ENCODE results near the gene LOC101059915.

Gene LOC101059915

DNA sequence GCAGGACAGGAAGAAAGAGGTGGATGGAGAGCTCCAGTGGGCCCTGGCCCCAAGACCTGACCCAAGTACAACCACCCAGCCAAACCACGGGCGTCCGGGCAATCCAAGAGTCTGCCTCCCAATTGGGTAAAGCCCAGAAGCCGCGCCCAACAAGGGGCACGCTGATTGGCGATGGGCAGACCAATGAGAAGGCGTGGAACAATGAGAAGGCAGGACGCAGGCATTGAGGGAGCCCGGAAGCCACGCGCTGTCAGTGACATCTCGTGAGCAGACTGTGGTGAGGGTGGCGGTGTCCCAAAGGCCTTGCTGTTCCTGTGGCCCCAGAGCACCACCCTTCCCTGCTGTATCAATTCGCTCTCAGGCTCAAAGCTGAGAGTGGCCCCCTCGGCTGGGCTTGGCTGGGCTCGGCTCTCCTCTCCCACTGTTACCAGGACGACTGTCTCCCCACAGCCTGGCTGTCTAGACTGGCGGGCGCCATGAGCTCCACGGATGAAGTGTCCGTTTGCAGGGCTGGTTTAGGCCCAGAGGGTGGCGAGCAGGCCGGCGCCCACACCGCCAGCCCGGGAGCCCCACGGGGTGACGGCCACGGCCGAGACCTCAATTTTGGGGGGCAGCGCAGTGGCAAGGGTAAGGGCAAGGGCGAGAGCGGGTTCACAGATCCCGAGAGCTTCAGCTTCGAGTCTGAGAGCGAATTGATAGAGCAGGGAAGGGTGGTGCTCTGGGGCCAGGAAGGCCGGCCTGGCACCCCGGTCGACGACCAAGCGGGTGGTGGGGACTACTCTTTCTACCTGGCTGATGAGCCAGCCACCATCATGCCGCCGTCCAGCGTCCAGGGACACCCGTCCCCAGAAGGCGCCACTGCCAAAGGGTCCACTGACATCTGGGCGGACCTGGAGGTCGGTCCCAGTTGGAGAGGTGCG, at the start of gene LOC101059915:
Gene LOC101059915 (plus strand): TSS at position 219 of the 920 bp plus-strand sequence.
- H3K4me3 ChIP-seq (ENCODE audit: low read depth in 1 of 3, low read length in 3 of 3), result no peak within 1 kb of the TSS
- no peak for DNase-seq (ENCODE audit: low spot score)

GRCh38 chrX:71617742-71618141, 49.6 kb upstream of the LOC101059915 start:
- Histone ChIP-seq H3K4me1 (ENCODE audit: control insufficient read depth in 4 of 4, insufficient read depth in 4 of 4, low read length in 3 of 4) (peaks cover 0 to 10% (median 1%) of the 10 kb centered on the region in 4 donors), H3K27me3 (ENCODE audit: control insufficient read depth in 4 of 4, insufficient read depth in 4 of 4, low read length in 3 of 4) (no peaks in the 10 kb centered on the region), H3K27ac (ENCODE audit: low read depth in 1 of 2, low read length in 2 of 2) (no peak overlapping the region), H3K9me3 (ENCODE audit: control insufficient read depth in 4 of 4, low read length in 3 of 4) (peaks cover 0 to 3% (median 0%) of the 10 kb centered on the region in 4 donors), H3K9ac (ENCODE audit: low read depth in 1 of 2, low read length in 2 of 2) (no peak overlapping the region), H3K36me3 (ENCODE audit: control insufficient read depth in 4 of 4, insufficient read depth in 3 of 4, low read depth in 1 of 4, low read length in 3 of 4) (peaks cover 0 to 11% (median 2%) of the 10 kb centered on the region in 4 donors), H3K4me3 (ENCODE audit: low read depth in 1 of 3, low read length in 3 of 3) (no peak overlapping the region)
- no peak for DNase-seq (ENCODE audit: low spot score)
- 75% methylated on average over 8 of the region's 8 CpGs for WGBS
- TF ChIP-seq, protein P1, sequence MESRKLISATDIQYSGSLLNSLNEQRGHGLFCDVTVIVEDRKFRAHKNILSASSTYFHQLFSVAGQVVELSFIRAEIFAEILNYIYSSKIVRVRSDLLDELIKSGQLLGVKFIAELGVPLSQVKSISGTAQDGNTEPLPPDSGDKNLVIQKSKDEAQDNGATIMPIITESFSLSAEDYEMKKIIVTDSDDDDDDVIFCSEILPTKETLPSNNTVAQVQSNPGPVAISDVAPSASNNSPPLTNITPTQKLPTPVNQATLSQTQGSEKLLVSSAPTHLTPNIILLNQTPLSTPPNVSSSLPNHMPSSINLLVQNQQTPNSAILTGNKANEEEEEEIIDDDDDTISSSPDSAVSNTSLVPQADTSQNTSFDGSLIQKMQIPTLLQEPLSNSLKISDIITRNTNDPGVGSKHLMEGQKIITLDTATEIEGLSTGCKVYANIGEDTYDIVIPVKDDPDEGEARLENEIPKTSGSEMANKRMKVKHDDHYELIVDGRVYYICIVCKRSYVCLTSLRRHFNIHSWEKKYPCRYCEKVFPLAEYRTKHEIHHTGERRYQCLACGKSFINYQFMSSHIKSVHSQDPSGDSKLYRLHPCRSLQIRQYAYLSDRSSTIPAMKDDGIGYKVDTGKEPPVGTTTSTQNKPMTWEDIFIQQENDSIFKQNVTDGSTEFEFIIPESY (IDR thresholded peaks at IDR 0.05), result no peak
- no peak for TF ChIP-seq TAF1 (conservative IDR thresholded peaks at IDR 0.05)
- TF ChIP-seq CTCF (IDR thresholded peaks at IDR 0.05; ENCODE audit: low read depth, low read length, missing input control), result no peak
- TF ChIP-seq MAX (IDR thresholded peaks at IDR 0.05), result no peak
- no peak for TF ChIP-seq YY1 (IDR thresholded peaks at IDR 0.05)
- TF ChIP-seq GABPA (IDR thresholded peaks at IDR 0.05 in 1 of 2, conservative IDR thresholded peaks at IDR 0.05 in 1 of 2), result no peak
- TF ChIP-seq FOXA1 (IDR thresholded peaks at IDR 0.05), result no peak
- no peak for TF ChIP-seq FOXA2 (IDR thresholded peaks at IDR 0.05)
- TF ChIP-seq HNF4G (IDR thresholded peaks at IDR 0.05), result no peak

More for the DNA sequence above, at the start of gene LOC101059915:
- no peak within 1 kb of the TSS for H3K27ac ChIP-seq (ENCODE audit: low read depth in 1 of 2, low read length in 2 of 2)
- H3K27me3 ChIP-seq (ENCODE audit: control insufficient read depth in 4 of 4, insufficient read depth in 4 of 4, low read length in 3 of 4), result no peaks in the 10 kb centered on the region
- H3K36me3 ChIP-seq (ENCODE audit: control insufficient read depth in 4 of 4, insufficient read depth in 3 of 4, low read depth in 1 of 4, low read length in 3 of 4), result no peaks in the 10 kb centered on the region
- H3K4me1 ChIP-seq (ENCODE audit: control insufficient read depth in 4 of 4, insufficient read depth in 4 of 4, low read length in 3 of 4), result no peaks in the 10 kb centered on the region
- WGBS, result 95% methylated on average over 50 of the region's 50 CpGs
- TF ChIP-seq HNF4G (IDR thresholded peaks at IDR 0.05) (no peak), RXRA (IDR thresholded peaks at IDR 0.05) (no peak), CTCF (IDR thresholded peaks at IDR 0.05; ENCODE audit: low read depth, low read length, missing input control) (no peak), RAD21 (IDR thresholded peaks at IDR 0.05) (no peak), GABPA (IDR thresholded peaks at IDR 0.05 in 1 of 2, conservative IDR thresholded peaks at IDR 0.05 in 1 of 2) (no peak), HNF4A (conservative IDR thresholded peaks at IDR 0.05) (no peak), TAF1 (conservative IDR thresholded peaks at IDR 0.05) (no peak)
- TF ChIP-seq, protein P1 (IDR thresholded peaks at IDR 0.05), result no peak
- TF ChIP-seq, protein P2, sequence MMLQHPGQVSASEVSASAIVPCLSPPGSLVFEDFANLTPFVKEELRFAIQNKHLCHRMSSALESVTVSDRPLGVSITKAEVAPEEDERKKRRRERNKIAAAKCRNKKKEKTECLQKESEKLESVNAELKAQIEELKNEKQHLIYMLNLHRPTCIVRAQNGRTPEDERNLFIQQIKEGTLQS (IDR thresholded peaks at IDR 0.05), result no peak
- no peaks in the 10 kb centered on the region for H3K9me3 ChIP-seq (ENCODE audit: control insufficient read depth in 4 of 4, low read length in 3 of 4)
- H3K9ac ChIP-seq (ENCODE audit: low read depth in 1 of 2, low read length in 2 of 2), result no peak within 1 kb of the TSS

All from liver (tissue), 8 donors.